B cell (primary cell): ENCODE measurements around the gene SYNC.

Experiments used
- CTCF ChIP-seq: fragments of 200-600 bp; IDR thresholded peaks from one replicate; pipeline ENCODE4 v1.8.0; 2022; ENCODE audit warnings: antibody characterized with exemption, mild to moderate bottlenecking
- EZH2 ChIP-seq: IDR thresholded peaks from 2 replicates; pipeline ENCODE4 v1.6.1; 2012; ENCODE audit warnings: borderline replicate concordance, low read depth, mild to moderate bottlenecking, moderate library complexity, low read length; ENCODE audit not compliant: insufficient read depth, poor library complexity, severe bottlenecking

- TF ChIP-seq CTCF (no peak), EZH2 (no peak)
These were observed 6.5 kb upstream of the SYNC start for GRCh38 chr1:32709075-32709474.
